DOHH2 (cell line): Measurements from ENCODE around the gene TMEM61.

Source experiments
- H3F3A ChIP-seq: fragments of 200-600 bp; sonication (generic), shearing (Covaris generic); 2 replicates; pipeline ENCODE4 v1.6.0; 2016; ENCODE audit warnings: antibody characterized with exemption, mild to moderate bottlenecking; ENCODE audit not compliant: control insufficient read depth, insufficient read depth
- H3K27ac ChIP-seq: fragments of 200-600 bp; sonication (generic); 2 replicates; pipeline ENCODE4 v1.5.1; 2014; ENCODE audit warnings: low read depth, mild to moderate bottlenecking, low read length, moderate library complexity
- H3K27me3 ChIP-seq: fragments of 200-600 bp; sonication (generic); 2 replicates; pipeline ENCODE4 v1.6.1; 2014; ENCODE audit warnings: mild to moderate bottlenecking, low read length, mixed read lengths; ENCODE audit not compliant: control insufficient read depth
- H3K36me3 ChIP-seq: fragments of 200-600 bp; sonication (generic); 2 replicates; pipeline ENCODE4 v1.6.1; 2014; ENCODE audit warnings: mild to moderate bottlenecking, low read length, moderate library complexity, mixed read lengths; ENCODE audit not compliant: control insufficient read depth
- H3K4me1 ChIP-seq: fragments of 200-600 bp; sonication (generic); 2 replicates; pipeline ENCODE4 v1.6.1; 2014; ENCODE audit warnings: mild to moderate bottlenecking, low read length, mixed read lengths; ENCODE audit not compliant: control insufficient read depth
- H3K4me2 ChIP-seq: fragments of 200-600 bp; sonication (generic); 2 replicates; pipeline ENCODE4 v1.6.0; 2014; ENCODE audit warnings: mild to moderate bottlenecking, low read length, moderate library complexity
- H3K4me3 ChIP-seq: fragments of 200-600 bp; sonication (generic); 2 replicates; pipeline ENCODE4 v1.5.1; 2014; ENCODE audit warnings: mild to moderate bottlenecking, low read length, mixed read lengths
- H3K79me2 ChIP-seq: fragments of 200-600 bp; sonication (generic); 2 replicates; pipeline ENCODE4 v1.6.1; 2014; ENCODE audit warnings: mild to moderate bottlenecking, low read length, mixed read lengths; ENCODE audit not compliant: control insufficient read depth
- H3K9me2 ChIP-seq: fragments of 200-600 bp; sonication (generic); replicated peaks from 2 replicates; pipeline ENCODE4 v1.6.1; 2014; ENCODE audit warnings: mild to moderate bottlenecking, low read length, mixed read lengths; ENCODE audit not compliant: control insufficient read depth
- H3K9me3 ChIP-seq: fragments of 200-600 bp; sonication (generic); 2 replicates; pipeline ENCODE4 v1.6.1; 2014; ENCODE audit warnings: antibody characterized with exemption, low read length, mixed read lengths; ENCODE audit not compliant: control insufficient read depth, insufficient read depth
- H4K20me1 ChIP-seq: fragments of 200-600 bp; sonication (generic); 2 replicates; pipeline ENCODE4 v1.6.0; 2014; ENCODE audit warnings: low read depth, mild to moderate bottlenecking, antibody characterized with exemption, low read length, moderate library complexity; ENCODE audit not compliant: control insufficient read depth, insufficient read depth
- EZH2phosphoT487 ChIP-seq: fragments of 200-600 bp; sonication (generic); IDR thresholded peaks from 2 replicates; pipeline ENCODE4 v1.6.1; 2017; ENCODE audit warnings: borderline replicate concordance, mild to moderate bottlenecking, antibody characterized with exemption, low read length, moderate library complexity, mixed read lengths
- TF ChIP-seq, protein P1 (sequence below): fragments of 200-600 bp; sonication (generic); IDR thresholded peaks from one replicate; pipeline ENCODE4 v1.5.1; 2014; ENCODE audit warnings: antibody characterized with exemption, mild to moderate bottlenecking, low read depth, low read length; ENCODE audit not compliant: poor library complexity, severe bottlenecking

Gene TMEM61

DNA sequence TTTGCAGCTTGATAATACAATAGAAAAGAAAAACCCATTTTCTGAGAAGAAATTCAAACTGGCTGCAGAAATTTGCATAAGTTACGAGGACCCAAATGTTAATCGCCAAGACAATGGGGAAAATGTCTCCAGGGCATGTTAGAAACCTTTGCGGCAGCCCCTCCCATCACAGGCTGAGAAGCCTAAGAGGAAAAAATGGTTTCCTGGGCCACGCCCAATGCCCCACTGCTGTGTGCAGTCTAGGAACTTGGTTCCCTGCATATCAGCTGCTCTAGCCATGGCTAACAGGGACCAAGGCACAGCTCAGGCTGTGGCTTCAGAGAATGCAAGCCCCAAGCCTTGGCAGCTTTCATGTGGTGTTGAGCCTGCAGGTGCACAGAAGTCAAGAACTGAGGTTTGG, 37.5 kb upstream of the TMEM61 start:
- Histone ChIP-seq H3K4me3 (no peak overlapping the region), H3F3A (no peaks in the 10 kb centered on the region), H3K9me2 (no peaks in the 10 kb centered on the region), H3K4me1 (peaks cover 8% of the 10 kb centered on the region; the same call in 1 of the 2 replicates), H3K9me3 (0 out of 2 replicates have a peak, but pooled peaks cover 5% of the 10 kb centered on the region), H4K20me1 (no peaks in the 10 kb centered on the region), H3K27ac (no peak overlapping the region), H3K4me2 (no peak overlapping the region), H3K36me3 (no peaks in the 10 kb centered on the region), H3K27me3 (no peaks in the 10 kb centered on the region; the same call in 1 of the 2 replicates), H3K79me2 (no peaks in the 10 kb centered on the region)
- TF ChIP-seq, protein P1, sequence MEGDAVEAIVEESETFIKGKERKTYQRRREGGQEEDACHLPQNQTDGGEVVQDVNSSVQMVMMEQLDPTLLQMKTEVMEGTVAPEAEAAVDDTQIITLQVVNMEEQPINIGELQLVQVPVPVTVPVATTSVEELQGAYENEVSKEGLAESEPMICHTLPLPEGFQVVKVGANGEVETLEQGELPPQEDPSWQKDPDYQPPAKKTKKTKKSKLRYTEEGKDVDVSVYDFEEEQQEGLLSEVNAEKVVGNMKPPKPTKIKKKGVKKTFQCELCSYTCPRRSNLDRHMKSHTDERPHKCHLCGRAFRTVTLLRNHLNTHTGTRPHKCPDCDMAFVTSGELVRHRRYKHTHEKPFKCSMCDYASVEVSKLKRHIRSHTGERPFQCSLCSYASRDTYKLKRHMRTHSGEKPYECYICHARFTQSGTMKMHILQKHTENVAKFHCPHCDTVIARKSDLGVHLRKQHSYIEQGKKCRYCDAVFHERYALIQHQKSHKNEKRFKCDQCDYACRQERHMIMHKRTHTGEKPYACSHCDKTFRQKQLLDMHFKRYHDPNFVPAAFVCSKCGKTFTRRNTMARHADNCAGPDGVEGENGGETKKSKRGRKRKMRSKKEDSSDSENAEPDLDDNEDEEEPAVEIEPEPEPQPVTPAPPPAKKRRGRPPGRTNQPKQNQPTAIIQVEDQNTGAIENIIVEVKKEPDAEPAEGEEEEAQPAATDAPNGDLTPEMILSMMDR: no peak
- no peak for TF ChIP-seq EZH2phosphoT487

DNA sequence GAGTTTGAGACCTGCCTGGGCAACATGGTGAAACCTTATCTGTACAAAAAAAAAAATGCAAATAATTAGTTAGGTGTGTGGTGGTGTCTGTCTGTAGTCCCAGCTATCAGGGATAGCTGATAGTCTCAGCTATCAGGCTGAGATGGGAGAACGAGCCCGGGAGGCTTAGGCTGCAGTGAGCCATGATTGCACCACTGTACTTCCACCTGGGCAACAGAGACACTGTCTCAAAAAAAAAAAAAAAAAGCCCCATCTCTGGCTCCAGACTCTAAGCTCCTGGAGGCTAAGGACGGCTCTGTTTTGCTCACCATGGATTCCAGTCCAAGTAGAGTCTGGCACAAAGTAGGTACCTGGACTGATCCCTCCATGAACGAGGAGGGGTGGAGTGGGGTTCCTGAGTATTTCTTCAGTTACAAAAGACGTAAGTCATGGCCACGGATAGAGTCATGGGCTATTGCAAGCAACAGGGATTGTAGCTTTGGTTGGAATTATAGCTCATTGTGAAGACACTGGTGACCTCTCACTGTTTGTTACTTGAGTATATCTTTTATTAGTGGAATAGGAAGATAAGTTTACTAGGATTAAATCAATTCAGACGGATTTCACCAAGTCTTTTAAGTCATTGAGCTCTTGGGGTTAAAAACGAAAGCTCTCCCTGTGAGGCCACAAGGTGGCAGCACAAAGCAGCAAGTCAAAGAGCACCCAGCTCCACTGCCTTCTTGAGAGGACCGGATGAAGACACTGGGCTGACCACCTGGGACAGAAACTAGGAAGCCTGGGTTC, 35.6 kb upstream of the TMEM61 start:
- Histone ChIP-seq H3K9me2 (no peaks in the 10 kb centered on the region), H3K9me3 (no peaks in the 10 kb centered on the region), H3K36me3 (no peaks in the 10 kb centered on the region), H3K4me1 (no peaks in the 10 kb centered on the region), H3K4me3 (no peak overlapping the region), H3K4me2 (no peak overlapping the region), H3K79me2 (no peaks in the 10 kb centered on the region), H3K27me3 (no peaks in the 10 kb centered on the region; the same call in 1 of the 2 replicates), H3K27ac (no peak overlapping the region), H3F3A (no peaks in the 10 kb centered on the region), H4K20me1 (no peaks in the 10 kb centered on the region)
- TF ChIP-seq, protein P1: peak; percentile 85
- no peak for TF ChIP-seq EZH2phosphoT487

DNA sequence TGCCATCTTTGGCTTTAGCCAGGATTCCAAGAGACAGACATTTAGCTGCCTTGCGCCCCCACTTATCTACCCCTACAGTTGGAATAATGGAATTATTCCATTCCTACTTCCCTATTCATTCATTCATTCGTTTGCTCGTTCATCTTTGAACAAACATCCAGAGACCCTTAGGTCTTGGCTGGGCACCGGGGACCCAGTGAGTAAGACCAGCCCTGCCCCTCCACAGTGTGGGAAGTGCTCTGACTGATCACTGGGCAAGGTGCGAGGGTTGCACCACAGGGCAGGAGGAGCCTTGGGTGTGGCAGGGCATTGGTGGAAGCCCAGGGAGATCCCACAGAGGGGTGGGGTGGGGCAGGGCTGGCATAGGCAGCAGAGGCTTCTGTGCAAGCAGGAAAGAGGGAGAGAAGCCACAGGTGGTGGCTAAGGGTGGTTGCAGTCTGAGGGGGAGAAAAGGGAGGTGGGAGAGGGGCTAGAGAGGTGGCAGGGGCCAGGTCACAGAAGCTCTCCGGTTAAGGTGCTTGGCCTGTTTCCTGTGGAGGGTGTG, 35.0 kb upstream of the TMEM61 start:
- TF ChIP-seq, protein P1: no peak
- TF ChIP-seq EZH2phosphoT487: no peak
- Histone ChIP-seq H4K20me1 (no peaks in the 10 kb centered on the region), H3K27me3 (no peaks in the 10 kb centered on the region), H3K4me3 (no peak overlapping the region), H3K4me2 (no peak overlapping the region), H3K9me2 (no peaks in the 10 kb centered on the region), H3K9me3 (no peaks in the 10 kb centered on the region), H3F3A (no peaks in the 10 kb centered on the region), H3K4me1 (no peaks in the 10 kb centered on the region), H3K27ac (no peak overlapping the region), H3K36me3 (no peaks in the 10 kb centered on the region), H3K79me2 (no peaks in the 10 kb centered on the region)
